ENCODE measurements around the gene NUBP2. TPM values are rescaled to one million over a fixed set of nuclear protein-coding genes. Genes with fewer than 3 reads are reported as not detected.

The NUBP2 gene
- polyA plus RNA-seq, 1 experiment = 38.0 TPM

- no peak overlapping the region for H3K4me3 ChIP-seq (ENCODE audit: low read depth, low read length)
- ChIA-PET CTCF (interaction anchor here (1.7 kb wide), 1 partner anchor 8 kb away, joined by 3 read pairs; the partner anchor contains the start of genes NUBP2 and SPSB3), POLR2A (no interaction called here)
- no peaks in the 10 kb centered on the region for H3K27me3 ChIP-seq (ENCODE audit: control insufficient read depth, insufficient read depth, low read length)
- TF ChIP-seq, protein P1, sequence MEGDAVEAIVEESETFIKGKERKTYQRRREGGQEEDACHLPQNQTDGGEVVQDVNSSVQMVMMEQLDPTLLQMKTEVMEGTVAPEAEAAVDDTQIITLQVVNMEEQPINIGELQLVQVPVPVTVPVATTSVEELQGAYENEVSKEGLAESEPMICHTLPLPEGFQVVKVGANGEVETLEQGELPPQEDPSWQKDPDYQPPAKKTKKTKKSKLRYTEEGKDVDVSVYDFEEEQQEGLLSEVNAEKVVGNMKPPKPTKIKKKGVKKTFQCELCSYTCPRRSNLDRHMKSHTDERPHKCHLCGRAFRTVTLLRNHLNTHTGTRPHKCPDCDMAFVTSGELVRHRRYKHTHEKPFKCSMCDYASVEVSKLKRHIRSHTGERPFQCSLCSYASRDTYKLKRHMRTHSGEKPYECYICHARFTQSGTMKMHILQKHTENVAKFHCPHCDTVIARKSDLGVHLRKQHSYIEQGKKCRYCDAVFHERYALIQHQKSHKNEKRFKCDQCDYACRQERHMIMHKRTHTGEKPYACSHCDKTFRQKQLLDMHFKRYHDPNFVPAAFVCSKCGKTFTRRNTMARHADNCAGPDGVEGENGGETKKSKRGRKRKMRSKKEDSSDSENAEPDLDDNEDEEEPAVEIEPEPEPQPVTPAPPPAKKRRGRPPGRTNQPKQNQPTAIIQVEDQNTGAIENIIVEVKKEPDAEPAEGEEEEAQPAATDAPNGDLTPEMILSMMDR (IDR thresholded peaks at IDR 0.05; ENCODE audit: insufficient read depth, low read depth, low read length) = no peak
- H3K36me3 ChIP-seq (ENCODE audit: control insufficient read depth, insufficient read depth, low read length) = peaks cover 13% of the 10 kb centered on the region
- no peak for DNase-seq (ENCODE audit: low read depth)
Observed at GRCh38 chr16:1790611-1791255, 8.0 kb downstream of the NUBP2 start.

DNA sequence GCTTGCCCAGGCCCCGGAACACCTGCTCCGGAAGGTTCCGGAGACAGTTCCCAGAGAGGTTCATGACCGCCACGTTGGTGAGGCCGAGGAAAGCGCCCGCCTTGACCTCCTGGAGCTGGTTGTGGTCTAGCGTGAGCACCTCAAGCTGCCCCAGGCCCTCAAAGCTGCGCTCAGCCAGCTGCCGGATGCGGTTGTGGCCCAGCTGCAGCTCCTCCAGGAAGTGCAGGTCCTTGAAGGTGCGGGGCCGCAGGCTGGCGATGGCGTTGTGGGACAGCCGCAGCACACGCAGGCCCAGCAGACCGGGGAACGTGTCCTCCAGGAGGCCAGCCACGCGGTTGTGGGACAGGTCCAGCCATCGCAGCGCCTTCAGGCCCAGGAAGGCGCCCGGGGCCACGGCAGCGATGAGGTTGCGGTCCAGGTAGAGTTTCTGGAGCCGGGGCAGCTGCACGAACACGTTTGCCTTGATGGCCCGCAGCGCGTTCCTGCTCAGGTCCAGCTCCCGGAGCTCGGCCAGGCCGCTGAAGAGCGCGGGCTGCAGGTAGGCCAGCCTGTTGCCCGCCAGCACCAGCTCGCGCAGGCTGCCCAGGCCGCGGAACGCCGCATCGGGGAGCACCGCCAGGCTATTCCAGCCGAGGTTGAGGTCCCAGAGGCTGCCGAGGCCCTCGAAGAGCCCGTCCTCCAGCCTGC lies 8.6 kb downstream of the NUBP2 start:
- POLR2A ChIA-PET = no interaction called here
- Histone ChIP-seq H3K36me3 (ENCODE audit: control insufficient read depth, insufficient read depth, low read length) (peaks cover 11% of the 10 kb centered on the region), H3K27me3 (ENCODE audit: control insufficient read depth, insufficient read depth, low read length) (no peaks in the 10 kb centered on the region), H3K4me3 (ENCODE audit: low read depth, low read length) (no peak overlapping the region)
- CTCF ChIA-PET = interaction anchor here (1.7 kb wide), 1 partner anchor 9 kb away, joined by 3 read pairs; the partner anchor contains the start of genes NUBP2 and SPSB3
- TF ChIP-seq, protein P1 (IDR thresholded peaks at IDR 0.05; ENCODE audit: insufficient read depth, low read depth, low read length) = no peak
- DNase-seq (ENCODE audit: low read depth) = no peak

DNA sequence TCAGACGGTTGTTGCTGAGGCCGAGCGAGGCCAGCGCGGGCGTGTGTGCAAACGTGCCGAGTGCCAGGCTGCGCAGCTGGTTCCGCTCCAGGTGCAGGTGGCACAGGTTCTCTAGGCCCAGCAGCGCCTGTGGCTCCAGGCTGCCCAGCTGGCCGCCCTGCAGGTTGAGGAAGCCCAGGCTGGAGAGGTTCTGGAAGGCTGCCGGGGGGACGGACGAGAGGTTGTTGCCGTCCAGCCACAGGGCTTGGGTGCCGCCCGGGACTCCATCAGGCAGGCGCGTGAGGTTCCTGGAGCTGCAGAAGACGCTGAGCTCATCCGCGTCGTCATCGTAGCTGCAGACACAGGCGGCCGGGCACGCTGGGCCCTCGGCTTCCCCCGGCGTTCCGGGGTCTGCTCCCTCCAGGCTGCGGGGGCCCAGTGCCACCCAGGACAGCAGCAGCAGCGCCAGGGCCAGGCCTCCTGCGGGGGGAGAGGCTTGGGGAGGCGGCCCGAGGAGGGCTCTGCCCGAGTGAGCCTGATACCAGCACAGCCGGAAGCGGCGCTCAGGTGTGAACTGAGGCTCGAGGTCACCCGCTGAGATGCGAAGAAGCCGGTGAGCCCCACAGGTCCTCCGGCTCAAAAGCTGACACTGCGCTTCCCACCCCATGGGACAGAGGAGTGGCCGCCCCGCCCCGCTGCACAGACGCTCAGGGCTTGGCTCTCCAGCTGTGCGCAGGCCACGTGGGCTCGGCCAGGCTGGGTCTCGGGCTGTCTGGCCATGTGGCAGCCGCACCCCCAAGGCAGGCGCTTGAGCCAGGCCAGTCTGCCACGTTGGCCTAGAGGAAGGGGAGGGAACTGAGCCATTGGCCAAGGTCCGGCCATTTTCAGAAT lies 9.4 kb downstream of the NUBP2 start:
- ChIA-PET CTCF (interaction anchor here (1.7 kb wide), 1 partner anchor 10 kb away, joined by 3 read pairs; the partner anchor contains the start of genes NUBP2 and SPSB3), POLR2A (no interaction called here)
- DNase-seq (ENCODE audit: low read depth) = no peak
- TF ChIP-seq, protein P1 (IDR thresholded peaks at IDR 0.05; ENCODE audit: insufficient read depth, low read depth, low read length) = no peak
- H3K4me3 ChIP-seq (ENCODE audit: low read depth, low read length) = no peak overlapping the region
- H3K27me3 ChIP-seq (ENCODE audit: control insufficient read depth, insufficient read depth, low read length) = no peaks in the 10 kb centered on the region
- peaks cover 9% of the 10 kb centered on the region for H3K36me3 ChIP-seq (ENCODE audit: control insufficient read depth, insufficient read depth, low read length)

GRCh38 chr16:1792836-1793577 lies 10.2 kb downstream of the NUBP2 start:
- Histone ChIP-seq H3K4me3 (ENCODE audit: low read depth, low read length) (no peak overlapping the region), H3K27me3 (ENCODE audit: control insufficient read depth, insufficient read depth, low read length) (no peaks in the 10 kb centered on the region), H3K36me3 (ENCODE audit: control insufficient read depth, insufficient read depth, low read length) (peaks cover 7% of the 10 kb centered on the region)
- CTCF ChIA-PET = no interaction called here
- no peak for DNase-seq (ENCODE audit: low read depth)
- POLR2A ChIA-PET = no interaction called here
- TF ChIP-seq, protein P1 (IDR thresholded peaks at IDR 0.05; ENCODE audit: insufficient read depth, low read depth, low read length) = no peak
